Measurements from ENCODE around the gene RRBP1.

RRBP1 gene

DNA sequence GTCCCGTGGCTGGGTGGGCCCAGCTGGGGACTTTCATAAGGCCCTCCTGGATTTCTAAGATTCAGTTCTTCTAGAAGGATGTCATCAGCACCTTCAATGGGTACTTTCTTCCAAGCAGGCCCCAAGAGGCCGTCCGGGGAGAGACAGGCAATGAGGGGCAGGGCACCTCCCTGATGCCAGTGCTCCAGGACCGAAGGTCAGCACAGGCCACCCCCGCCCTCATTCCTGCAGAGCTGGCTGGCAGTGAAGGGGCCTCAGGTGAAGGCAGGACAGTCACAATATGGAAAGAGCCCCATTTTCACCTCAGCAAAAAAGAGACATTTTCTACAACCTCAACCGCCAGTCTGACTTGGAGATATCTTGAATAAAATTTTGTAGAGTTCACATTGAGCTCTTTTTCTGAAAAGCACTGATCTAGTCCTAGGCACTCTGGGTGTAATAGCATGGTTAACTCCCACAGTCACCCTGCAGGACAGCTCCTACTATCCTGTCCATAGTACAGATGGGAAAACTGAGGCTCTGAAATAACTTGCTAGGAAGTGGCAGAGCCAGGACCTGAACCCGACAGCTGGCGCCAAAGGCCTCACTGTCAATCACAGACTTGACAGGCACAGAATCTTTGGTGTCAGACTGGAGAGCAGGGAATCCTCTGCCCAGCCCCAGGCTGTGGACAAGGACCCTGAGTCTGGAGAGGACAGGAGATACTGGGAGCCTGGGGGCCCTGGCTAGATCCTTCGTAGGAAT, 50.3 kb downstream of the RRBP1 start:
- DNase-seq = no peak

DNA sequence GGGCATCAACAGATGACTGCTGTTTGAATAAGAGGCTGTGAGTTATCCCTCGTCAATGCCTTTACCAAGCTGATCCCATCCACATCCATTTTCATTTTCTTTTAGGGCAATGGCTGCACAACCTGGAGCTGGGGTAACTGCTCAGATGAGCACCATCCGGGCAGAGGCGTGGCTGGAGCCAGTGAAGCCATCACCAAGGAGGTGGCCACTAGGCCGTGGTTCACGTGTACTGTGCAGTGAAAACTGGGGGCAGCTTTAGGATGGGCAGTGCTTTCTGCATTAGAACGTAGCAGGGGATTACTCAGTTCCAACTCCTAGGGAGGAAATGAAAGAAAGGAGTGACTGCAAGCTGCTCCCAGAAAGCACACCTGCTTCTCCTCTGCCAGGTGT, 51.2 kb downstream of the RRBP1 start:
- DNase-seq = no peak

DNA sequence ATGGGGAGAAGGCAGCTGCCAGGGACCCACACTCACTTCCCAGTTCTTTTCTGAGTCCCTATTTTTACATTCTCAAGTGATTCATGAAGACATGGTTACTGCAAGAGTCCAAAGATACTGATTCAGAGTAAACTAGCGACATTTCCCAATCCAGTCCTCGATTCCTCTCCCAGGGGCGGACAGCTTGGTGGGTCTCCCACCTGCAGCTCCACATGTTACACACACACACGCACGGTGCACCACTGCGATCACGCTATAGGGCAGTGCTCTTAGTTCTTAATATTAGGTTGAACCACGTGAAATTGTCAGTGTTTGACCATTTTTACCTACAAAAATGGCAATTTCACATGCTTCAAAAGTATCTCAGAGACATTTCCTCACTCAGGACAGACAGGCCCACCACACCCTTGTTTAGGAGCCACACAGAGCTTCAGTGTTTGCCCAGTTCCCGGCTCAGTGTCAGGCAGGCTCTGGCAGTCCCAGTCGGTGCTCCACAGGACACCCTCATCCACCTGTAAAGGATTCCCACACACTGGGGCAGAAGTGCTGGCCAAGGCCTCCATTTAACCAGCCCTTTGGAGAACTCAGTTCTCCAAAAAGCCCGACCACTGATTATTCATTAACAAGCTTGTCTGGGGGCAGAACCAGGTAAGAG, 51.8 kb downstream of the RRBP1 start:
- no peak for DNase-seq

DNA sequence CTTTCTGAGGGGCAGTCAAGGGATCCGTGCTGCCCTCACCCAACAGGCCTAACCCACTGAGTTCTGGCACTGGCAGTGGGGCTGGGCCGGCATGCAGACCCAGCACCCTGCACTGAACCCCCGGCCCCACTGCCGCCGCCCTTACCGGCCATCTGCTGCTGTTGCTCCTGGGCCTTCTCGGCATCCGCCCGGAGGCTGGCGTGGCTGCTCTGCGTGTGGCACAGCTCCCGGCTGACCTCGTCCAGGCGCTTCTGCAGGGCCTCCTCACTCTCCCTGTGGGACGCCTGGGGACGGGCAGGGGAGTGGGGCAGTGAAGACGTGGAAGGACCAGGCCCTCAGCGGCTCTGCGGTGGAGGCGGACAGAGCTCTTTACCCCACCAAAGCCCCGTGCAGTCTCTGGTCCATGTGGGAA, 52.4 kb downstream of the RRBP1 start:
- no peak for DNase-seq

DNA sequence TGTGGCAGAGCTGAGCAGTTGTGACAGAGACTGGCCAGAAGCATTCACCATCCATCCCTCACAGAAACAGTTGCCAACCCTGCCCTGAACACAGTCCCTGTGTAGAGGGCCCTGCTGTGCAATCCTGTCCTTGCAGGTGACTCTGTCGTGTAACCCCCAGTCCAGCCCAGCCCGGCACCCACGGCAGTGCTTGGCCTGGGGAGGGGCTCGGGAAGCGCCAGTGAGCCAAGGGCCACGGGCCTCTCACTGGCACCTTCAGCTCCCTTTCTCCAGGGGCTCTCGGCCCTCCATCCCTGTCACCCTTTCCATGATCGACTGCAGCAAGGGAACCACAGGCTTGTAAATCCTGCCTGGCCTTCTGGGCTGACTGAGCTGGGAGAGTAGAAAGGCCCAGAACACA, 53.0 kb downstream of the RRBP1 start:
- DNase-seq = no peak

DNA sequence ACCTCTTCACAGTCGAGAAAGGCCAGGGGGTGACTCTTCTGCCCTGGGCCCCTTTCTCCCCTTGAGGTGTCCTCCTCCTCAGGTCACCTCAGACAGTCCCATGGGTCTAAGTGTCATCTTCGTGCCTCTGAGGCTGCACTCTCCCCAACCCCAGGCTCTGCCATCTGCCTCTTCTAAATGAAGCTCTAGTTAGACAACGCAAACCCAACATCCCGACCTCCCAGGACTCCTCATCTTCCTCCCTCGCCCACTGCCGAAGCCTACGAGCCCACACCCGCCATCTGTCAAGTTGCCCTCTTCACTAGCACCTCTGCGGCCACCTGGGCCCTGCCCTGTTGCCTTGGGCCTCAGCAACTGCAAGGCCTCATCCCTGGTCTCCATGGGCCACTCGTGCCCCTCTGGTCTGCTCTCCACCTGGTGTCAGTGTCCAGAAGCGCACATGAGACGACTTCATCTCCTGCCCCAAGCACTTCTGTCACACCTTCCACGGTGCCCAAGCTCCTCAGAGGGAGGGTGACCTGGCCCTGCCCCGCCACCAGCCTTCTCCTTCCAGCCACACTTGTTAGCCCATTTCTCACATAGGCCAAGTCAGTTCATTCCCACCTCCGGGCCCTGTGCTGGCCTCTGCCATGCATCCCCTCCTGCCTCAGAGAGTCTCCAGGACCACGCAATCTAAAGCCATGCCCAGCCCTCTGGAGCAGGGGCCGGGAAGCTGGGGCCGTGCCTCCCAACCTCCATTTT, 53.8 kb downstream of the RRBP1 start:
- no peak for DNase-seq

DNA sequence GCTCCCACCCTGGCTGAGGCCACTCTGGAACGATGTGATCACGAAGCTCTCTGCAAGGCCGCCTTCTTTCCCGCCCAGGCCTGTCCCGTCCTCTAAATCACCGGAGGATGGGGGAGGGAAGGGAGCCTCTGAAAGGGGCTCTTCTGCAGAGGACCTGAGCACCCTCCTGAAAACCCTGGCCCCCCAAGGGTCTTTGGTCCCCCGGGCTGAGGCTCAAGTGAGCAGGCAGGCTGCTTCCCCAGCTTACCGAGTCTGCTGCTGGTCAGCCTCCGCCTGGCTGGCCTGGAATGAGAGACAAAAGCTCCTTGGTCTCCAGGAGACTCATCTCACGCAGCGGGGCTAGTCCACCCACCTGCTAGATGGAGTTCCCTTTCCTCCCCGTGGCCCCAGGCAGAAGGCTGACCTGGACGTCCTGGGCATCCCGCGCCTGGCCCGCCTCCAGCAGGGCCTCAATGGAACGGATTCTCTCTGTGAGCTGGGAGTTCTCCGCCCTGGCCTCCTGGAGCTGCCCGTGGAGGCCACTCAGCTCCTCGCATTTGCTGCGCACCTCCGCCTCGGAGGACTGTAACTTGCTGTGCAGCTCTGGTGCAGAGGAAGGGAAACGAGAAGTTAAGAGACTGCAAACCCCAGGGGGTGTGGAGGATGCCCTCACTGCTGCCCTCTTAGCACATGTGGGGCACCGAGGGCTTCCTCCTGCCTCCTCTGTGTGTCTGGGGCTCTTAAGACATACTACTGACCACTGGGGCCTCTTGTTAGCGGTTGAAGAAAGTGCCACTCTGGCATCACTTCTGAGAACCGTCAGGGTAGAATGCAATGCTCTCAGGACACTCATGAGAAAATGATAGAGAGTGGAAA, 54.7 kb downstream of the RRBP1 start:
- no peak for DNase-seq

DNA sequence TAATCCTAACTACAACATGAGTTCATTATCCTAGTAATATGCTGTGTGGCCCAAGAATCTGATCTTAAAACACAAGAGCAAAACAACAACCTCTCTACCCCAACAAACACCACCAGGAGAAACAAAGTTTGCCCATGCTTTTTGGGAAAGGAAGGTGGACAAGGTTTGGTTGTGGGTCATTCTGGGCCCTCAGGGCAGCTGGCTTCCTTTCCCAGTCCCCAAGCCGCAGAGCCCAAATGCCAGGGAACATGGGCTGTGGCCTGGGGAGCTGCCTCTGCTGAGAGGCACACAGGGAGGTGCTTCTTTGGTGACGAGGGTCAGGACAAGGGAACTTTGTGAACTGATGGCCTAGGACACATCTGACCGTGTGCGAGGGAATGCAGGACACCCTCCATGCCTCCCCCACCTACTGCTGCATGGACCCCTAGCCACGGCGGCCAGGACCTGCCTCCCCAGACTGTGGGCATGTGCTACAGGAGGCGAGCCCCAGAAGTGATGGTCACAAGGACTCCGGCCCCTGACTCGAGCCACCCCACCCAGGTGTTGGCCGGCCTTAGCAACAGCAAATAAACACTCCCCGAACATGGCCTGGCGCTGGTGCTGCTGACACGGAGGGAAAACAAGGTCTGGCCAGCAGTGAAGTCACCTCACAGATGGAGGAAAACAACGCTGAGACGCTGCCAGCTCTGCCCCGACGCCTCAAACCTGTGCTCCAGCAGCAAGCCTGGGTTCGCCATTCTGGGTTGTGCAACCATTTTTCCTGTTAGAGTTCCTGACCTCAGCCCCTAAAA, 55.6 kb downstream of the RRBP1 start:
- no peak for DNase-seq

DNA sequence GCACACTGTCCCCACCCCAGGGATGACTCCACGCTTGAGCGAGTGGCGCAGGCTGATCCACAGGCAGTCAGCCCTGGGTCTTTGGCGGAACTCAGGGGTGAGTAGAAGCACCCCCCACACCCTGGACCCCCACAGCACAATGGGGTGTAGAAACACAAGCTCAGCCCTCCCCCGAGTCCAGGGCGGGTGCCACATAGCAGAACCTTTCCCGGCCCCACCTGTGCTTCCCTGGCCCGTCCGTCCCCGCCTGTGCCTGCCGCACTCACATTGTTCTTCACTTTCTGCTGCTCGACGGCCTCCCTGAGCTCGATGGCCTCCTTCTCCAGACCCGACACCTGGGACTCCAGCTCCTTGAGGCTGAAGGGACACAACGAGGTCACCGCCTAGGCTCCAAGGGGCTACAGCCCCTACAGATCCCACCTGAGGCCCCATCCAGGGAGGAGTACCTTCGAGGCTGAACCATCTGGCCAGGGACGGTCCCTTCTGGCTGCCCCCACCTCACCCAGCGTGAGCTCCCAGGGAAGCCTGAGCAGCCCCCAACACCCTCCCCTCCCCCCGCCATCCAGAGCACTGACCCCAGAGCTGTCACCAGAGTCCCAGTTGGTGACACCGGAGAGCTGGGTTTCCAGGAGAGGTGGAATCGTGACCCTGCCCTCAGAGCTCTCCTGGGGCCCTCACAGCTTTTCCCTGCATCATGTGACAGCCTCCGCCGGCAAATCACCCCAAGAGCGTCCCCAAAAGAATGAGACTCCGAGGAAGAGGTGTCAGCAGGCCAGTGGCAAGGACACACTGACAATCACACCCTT, 56.6 kb downstream of the RRBP1 start:
- no peak for DNase-seq

DNA sequence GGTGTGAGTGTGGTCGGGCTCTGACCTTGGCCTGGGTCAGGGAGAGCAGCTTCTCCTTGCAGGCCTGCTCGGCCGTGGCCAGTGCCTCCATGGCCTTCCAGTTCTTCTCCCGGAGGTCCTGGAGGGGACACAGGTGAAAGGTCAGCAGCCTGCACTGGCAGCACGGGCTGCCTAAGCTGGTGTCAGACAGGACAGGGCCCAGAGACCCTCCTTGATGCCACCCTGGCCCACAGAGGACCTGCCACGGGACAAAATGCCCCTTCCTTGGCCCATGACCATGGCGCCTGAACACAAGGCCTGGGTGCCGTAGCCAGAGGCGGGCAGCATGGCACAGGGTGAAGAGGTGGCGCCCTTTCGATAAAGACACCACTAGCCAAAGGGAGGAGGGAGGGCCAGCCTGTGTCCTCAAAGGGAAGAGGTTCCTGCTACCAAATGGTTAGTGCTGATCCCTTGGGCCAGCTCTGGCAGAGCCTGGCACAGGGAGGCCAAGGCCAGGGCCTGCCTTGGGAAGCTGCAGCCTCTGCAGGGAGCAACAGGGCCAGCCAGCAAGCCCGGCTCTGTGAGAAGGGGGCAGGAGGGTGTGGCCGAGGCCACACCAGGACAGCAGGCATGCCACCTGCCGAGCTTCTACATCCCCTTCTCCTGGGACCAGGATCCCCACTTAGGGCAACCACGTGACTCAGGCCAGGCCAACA, 57.3 kb downstream of the RRBP1 start:
- no peak for DNase-seq

DNA sequence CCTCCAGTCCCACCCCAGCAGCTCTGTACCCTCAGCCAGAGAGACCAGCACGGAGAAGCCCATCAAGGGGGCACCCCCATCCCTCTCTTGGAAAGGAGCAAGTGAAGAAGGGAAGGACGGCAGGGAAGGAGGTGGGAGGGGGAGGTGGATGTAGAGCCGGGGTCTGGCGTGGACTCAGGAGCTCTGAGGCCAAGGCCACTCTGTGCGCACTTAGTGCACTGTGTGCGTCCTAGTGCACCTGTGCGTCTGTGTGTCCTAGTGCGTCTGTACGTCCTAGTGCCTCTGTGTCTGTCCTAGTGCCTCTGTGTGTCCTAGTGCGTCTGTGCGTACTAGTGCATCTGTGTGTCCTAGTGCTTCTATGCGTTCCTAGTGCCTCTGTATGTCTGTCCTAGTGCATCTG, 58.0 kb downstream of the RRBP1 start:
- DNase-seq = no peak

DNA sequence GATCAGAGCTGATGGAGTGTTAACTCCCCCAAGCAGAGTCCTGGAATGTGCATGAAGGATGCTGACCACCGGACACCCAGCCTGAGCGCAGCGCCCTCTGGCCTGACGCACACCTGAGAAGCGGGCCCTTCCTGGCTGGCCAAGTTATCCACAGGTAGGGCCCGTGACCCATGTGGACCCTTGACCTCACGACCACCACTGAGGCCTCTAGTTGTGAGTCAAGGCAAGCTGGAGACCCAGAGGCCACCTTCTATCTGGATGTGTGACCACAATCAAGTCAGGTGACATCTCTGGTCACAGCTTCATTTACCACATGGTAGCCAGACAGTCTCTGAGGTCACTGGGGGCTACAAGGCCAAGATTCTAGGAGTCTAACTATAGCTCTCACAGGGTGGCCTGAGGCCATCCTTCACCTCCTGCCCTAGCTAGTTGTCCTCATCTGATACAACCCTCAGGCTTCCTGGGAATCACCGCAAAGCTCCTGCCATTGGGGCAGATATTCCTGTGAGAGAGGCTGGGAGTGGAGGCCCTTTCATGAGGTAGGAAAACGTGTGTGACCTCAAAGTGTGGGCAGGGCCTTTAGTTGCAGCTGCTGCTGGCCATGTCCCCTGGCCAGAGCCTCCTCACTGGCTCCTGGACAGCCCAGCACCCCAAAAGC, 59.1 kb downstream of the RRBP1 start:
- no peak for DNase-seq

DNA sequence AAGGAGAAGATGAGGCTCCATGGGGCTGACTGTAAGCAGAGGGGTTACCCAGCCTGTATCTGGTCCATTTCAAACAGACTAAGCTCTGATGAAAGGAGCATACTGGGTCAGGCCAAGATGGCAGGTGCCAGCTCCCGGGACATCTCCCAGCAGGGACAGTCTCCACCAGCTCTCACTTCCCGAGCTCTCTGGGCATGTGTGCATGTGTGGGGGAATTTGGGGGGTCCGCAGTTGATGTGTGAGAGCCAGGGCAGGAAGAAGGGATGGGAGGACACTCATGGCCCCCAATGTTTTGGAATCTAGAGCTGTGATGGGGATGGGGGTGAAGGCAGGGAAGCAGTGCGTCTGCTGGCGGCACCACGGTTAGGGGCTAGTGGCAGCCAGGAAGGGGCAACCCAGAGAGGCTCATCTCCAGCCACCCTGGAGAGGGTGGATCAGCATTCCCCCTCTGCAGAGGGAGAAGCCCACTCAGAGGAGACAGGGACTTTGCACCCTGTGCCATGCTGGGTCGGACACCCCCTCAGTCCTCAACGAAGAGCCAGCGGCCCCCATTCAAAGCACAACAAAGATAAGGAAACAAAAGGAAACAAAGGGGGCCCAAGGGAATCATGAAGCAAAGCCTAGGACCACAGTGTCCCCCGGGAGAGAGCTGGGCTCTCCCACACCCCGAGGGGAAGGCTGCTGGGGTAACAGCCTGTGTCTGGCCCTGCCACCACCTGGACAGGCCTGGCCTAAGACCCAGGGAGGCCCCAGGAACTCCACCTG, 59.8 kb downstream of the RRBP1 start:
- DNase-seq = no peak

DNA sequence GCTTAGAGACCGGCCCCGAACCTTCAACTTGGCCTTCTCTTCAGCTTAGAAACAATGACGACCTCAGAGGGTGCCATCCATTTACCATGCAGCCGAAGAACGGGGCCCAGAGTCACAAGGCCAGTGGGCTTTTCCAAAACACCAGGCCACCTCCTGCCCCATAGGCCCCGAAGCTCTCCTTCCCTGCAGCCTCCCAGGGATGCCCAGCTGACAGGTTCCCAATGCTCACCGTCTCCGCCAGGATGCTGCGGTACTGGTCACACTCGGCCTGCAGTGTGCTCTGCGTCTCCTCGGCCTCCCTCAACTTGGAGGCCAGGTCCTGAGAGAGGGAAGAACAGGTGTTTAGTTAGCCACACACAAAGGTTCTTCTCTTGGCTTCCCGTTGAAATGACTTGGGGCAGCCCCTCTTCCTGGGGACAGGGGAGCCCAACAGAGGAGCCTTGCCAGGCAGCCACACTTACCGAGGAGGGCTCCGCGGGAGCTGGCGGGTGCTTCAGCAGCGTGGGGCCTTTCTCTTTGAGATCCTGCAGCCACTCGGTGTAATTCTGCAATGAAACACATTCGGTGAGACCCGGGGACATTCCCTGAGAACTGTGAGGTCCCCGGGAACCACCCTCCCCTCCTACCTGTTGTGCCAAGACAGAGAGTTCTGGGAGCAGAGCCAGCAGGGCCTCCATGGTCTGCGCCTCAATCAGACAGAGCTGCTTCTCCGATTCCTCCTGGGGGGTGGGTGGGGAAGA, 60.6 kb downstream of the RRBP1 start:
- DNase-seq = no peak

DNA sequence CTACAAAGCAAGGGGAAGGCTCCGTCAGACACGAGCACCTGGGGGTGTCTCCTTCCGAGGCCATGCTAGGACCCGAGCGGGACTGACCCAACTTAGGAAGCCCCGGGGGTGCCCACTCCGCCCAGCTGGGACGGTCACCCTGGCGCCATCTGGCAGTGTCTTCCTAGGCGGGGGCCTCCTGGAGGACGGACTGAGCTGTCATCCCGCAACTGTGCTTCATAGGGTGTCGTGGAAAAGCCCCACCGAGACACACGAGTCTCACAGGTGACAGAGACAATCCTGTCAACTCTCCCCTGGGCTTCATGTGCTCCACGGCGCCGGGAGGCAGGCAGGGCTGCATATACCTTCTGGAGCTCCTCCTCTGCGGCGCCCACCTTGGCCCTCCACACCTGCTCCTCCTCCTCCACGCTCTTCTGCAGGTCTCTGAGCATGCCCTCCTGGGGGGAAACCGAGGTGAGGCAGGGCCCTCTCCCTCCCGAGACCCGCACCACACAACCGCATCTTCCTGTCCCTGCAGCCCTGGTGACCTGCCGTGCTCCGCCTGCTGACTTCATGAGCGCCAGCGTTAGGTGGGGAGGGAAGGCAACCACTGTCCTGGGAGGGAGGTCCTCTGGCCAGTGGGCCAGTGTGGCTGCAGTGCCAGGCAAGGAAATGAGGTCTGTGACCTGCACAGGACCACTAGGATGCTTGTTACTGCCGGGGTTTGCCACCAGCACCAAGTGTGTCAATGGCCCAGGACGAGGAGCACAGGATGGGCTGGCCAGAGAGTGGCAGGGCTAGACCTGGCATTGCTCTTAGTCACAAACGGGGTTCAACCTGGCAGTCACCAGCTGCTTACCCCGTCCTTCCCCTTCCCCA, 61.4 kb downstream of the RRBP1 start:
- DNase-seq = no peak

DNA sequence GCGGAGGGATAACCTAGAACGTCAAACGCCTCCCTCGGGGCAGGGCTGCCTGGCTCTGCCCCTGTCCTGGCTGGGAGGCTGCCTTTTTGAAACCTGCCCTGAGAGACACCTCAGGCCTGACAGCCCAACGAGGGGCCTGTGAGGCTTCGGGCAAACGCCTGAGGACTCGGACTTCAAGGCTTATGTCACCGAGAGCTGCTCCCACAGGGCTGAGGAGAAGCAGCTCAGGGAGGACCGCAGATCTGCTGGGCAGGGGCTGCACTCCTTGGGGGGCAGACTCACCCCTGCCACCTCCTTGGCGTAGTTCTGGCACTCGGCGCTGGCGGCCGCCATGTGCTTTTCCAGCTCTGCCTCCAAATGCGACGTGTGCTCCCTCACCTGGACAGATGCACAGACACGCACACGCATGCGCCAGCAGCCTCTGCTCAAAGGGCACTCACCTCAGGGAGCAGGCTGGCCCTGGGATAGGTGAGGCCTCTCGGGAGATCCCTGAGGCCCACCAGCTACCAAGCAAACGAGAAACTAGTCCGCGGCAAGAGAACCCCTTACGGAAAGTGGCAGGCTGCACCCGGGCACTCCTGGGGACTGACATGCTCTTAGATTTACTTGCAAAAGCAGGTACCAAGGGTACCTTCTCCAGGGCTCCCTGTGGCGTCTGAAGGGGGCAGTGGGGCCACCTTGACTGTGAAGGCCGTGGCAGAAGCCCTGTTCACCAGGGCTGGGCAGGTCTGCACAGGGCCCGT, 62.5 kb downstream of the RRBP1 start:
- DNase-seq = no peak

DNA sequence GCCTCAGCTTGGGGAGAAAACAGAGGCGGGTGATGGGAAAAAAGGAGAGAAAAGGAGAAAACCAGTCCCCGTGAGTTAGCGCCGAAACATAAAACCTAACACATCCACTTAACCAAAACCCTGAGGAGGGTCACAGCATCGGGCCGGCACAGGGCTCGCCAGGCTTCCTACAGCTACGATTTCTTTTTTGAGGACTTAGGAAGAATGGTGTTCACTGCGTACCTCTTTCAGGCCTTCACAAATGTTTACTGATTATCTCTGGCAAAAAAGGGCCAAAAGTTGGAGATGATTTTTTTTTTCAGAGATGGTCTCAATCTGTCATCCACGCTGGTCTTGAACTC, 63.4 kb downstream of the RRBP1 start:
- no peak for DNase-seq

Data from Kasumi-1 (cell line).